ENCODE data around the gene ZMYND19. TPM values are rescaled to one million over a fixed set of nuclear protein-coding genes. Genes with fewer than 3 reads are reported as not detected.

The ZMYND19 gene
- total RNA-seq, 1 experiment from 2014 or later: 79.2 TPM

GRCh38 chr9:137630679-137631078, 40.4 kb upstream of the ZMYND19 start:
- no peak overlapping the region; a peak in 1 of 7 replicates for H3K27ac Mint-ChIP-seq
- no peaks in the 10 kb centered on the region for H3K9me3 ChIP-seq (ENCODE audit: control insufficient read depth, low read depth, low read length)
- H3K23me2 ChIP-seq (ENCODE audit: insufficient read length, low read depth, low read length, poor library complexity, severe bottlenecking): no peaks in the 10 kb centered on the region
- no peak overlapping the region for H3K56ac ChIP-seq (ENCODE audit: insufficient read length, low read depth, low read length)
- no peak overlapping the region for H3K9ac ChIP-seq (ENCODE audit: extremely low read depth, insufficient read length, low read length)
- H3T11ph ChIP-seq (ENCODE audit: low read length): no peak overlapping the region
- H2BK15ac ChIP-seq (ENCODE audit: low read depth, low read length): no peak overlapping the region
- H3K4me1 ChIP-seq (ENCODE audit: insufficient read depth, low read length): peaks cover 7% of the 10 kb centered on the region; the same call in 1 of the 2 replicates
- H3K4me3 Mint-ChIP-seq: no peak overlapping the region; a peak in 1 of 5 replicates
- H3K23ac ChIP-seq (ENCODE audit: insufficient read length, low read depth, low read length): no peak overlapping the region
- H2AFZ ChIP-seq (ENCODE audit: low read length): no peak overlapping the region
- no peak for TF ChIP-seq CTCF (conservative IDR thresholded peaks at IDR 0.05)
- H3K27ac ChIP-seq (ENCODE audit: insufficient read length, low read depth, low read length): no peak overlapping the region
- H2BK120ac ChIP-seq (ENCODE audit: low read depth, low read length, poor library complexity, severe bottlenecking): no peak overlapping the region
- whole genome bisulfite sequencing (ENCODE audit: extremely low coverage, insufficient read length, low lambda C conversion rate): no CpG with 5 or more reads among the region's 4 CpGs
- no peaks in the 10 kb centered on the region for H3K27me3 Mint-ChIP-seq (ENCODE audit: low read depth)
- no peak overlapping the region for H2BK5ac ChIP-seq (ENCODE audit: insufficient read length, low read length)
- no peaks in the 10 kb centered on the region for H3K9me3 Mint-ChIP-seq
- H3K18ac ChIP-seq (ENCODE audit: insufficient read length, low read depth, low read length): no peak overlapping the region
- H4K8ac ChIP-seq (replicated peaks; ENCODE audit: insufficient read length, low read depth, low read length): no peak overlapping the region
- H4K20me1 ChIP-seq (ENCODE audit: control insufficient read depth, insufficient read depth, insufficient read length): no peaks in the 10 kb centered on the region
- H4K5ac ChIP-seq (ENCODE audit: insufficient read length, low read depth, low read length): no peak overlapping the region
- H2BK20ac ChIP-seq (ENCODE audit: low read depth, low read length, poor library complexity, severe bottlenecking): no peak overlapping the region
- peaks cover 0 to 8% (median 4%) of the 10 kb centered on the region in 3 experiments; a peak in 4 of 7 replicates for H3K36me3 Mint-ChIP-seq (ENCODE audit: insufficient read depth in 1 of 3, low read depth in 3 of 3)
- H2BK12ac ChIP-seq (ENCODE audit: insufficient read length, low read depth, low read length): no peak overlapping the region
- peaks cover 14% of the 10 kb centered on the region for H3K79me1 ChIP-seq (ENCODE audit: insufficient read depth, low read depth, low read length, poor library complexity, severe bottlenecking)
- H4K91ac ChIP-seq (ENCODE audit: insufficient read length, low read depth, low read length): no peak overlapping the region
- peaks cover 62% of the 10 kb centered on the region for H3K79me2 ChIP-seq (ENCODE audit: insufficient read depth, low read length)
- H2AK5ac ChIP-seq (ENCODE audit: insufficient read length, low read length): no peak overlapping the region
- H3K27me3 ChIP-seq (ENCODE audit: insufficient read depth, low read length): no peaks in the 10 kb centered on the region
- H3K14ac ChIP-seq (ENCODE audit: insufficient read depth, low read length): no peak overlapping the region
- DNase-seq: no peak
- peaks cover 28 to 49% of the 10 kb centered on the region in 2 experiments for H3K4me1 Mint-ChIP-seq
- H3K4ac ChIP-seq (ENCODE audit: low read depth, low read length): no peak overlapping the region
- no peak overlapping the region for H3K4me2 ChIP-seq (ENCODE audit: insufficient read depth, insufficient read length, low read length)

Data from H9 (cell line).